Femur (tissue), 1 donor: Measurements from ENCODE around the gene RAPGEF6.
"Not testable (repeated sequence)": the region's sequence is repeated elsewhere in the genome, so short reads cannot be mapped to it uniquely, and the experiment has no call there.

Source experiments
- DNase-seq: peaks from one replicate; pipeline ENCODE4 v3.0.0-alpha.2; 2017

The RAPGEF6 gene

GRCh38 chr5:131491749-131492148 lies 143.3 kb downstream of the RAPGEF6 start:
- no peak for DNase-seq

- no peak for DNase-seq
Measured at GRCh38 chr5:131488463-131488862, 146.6 kb downstream of the RAPGEF6 start.

DNA sequence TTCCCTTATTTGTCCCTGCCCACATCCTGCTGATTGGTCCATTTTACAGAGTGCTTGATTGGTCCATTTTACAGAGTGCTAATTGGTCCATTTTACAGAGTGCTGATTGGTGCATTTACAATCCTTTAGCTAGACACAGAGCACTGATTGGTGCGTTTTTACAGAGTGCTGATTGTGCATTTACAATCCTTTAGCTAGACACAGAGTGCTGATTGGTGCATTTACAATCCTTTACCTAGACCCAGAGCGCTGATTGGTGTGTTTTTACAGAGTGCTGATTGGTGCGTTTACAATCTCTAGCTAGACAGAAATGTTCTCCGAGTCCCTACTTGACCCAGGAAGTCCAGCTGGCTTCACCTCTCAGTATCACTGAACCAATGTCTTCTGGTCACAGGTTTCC lies 147.7 kb downstream of the RAPGEF6 start:
- DNase-seq: not testable (repeated sequence)

GRCh38 chr5:131482617-131483016 lies 152.4 kb downstream of the RAPGEF6 start:
- no peak for DNase-seq

DNA sequence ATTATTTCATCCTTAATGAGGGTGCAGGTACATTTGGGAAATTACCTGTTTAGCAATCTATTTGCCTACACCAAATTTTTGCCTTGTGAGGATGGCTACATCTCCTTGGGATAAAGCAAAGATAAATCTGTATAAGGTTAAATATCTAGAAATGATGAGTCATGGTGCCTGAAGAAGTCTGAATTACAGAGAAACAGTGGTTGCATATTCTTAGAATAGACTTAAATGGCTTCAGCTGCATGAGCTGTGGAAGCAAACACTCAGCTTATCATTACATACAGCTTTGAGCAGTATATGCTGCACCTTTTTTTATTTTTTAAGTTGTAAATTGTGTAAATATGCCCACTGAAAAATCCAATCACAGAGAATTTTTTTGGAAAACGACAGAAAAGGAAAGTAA lies 153.5 kb downstream of the RAPGEF6 start:
- no peak for DNase-seq

DNA sequence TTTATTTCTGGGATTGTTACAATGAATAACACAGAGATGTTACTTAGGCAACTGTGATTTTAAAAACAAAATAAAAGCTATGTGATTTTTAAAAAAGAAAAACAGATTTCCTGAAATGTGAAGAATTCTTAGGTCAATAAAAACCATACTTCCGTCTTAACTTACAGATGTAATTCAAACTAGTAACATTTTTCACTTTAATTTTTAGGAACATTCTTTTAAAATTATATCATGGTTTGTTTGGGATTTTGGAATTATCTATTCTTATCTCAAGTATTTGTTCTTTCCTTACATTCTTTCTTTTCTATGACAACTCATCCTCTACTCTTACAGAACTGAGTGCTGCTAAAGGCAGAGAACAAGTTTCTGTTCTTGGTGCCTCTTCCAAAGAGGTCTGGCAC lies 159.5 kb downstream of the RAPGEF6 start:
- DNase-seq: no peak

DNA sequence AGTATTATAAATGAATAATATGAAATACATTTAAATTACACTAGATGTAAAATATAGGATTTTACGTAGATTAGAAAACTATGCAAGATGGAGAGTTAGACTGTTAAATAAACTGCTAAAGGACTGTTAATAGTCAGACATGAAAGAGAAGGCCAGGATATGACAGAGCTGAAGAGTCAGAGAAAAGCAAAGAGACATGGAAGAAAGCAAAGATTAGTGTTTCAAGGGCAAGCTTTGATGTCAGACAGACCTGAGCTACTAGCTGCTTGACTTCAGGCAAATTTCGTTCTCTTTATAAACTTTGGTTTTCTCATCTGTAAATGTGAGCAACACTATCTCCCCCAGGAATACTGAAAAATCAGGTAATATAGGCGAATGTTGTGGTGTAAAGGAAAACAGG lies 161.3 kb downstream of the RAPGEF6 start:
- DNase-seq: no peak

DNA sequence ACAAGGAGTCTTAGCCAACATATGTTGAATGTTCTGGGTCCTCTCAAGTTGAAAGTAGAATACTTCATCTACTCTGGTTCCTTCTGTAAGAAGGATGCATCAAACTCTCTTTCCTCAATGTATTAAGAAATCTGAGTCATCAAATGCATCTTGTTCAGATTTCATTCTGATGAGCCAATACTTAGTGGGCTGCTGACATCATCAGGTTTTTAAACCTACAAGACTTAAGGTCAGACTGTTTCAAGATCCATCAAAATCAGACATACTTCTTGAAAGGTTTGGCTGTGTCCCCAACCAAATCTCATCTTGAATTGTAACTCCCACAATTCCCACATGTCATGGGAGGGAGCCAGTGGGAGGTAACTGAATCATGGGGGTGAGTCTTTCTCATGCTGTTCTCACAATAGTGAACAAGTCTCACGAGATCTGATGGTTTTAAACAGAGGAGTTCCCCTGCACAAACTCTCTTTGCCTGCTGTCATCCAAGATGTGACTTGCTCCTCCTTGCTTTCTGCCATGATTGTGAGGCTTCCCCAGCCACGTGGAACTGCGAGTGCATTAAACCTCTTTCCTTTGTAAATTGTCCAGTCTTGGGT lies 168.8 kb downstream of the RAPGEF6 start:
- DNase-seq: no peak

- no peak for DNase-seq
Measured at GRCh38 chr5:131463656-131464055, 171.4 kb downstream of the RAPGEF6 start.

DNA sequence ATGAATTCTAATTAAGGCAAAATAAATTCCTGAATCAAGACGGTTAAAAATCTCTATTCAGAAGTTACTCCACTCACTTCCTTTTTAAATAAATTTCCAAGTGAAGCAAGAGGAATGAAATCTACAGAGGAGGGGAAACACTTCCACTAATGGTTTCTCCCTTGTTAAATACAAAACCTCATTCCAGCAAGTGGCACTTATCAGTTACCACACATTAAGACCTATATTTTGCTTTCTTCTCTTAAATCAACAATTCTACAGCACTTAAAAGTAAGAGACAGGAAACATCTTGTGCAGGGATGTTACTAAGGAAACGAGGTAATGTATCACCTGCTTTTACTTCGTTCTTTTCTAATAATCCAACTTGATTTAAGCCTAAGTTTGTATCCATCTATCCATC lies 172.6 kb downstream of the RAPGEF6 start:
- DNase-seq: no peak

DNA sequence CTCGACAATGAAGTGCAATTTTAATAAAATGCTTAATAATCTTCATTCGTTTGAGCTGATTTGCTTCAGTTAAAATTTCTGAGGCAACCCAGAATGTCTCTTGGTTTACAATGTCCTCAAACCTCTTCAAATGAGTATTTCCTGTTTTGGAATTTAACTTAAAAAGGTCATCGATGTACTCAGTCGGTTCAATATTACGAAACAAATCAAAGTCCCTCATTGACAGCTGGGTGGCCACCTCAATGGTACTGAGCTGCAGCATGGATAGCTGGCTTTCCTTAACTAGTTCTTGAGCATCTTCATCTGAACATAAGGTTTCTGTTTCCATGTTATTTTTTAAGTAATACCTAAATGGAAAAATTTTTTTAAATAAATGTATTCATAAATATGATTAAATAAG lies 173.3 kb downstream of the RAPGEF6 start:
- no peak for DNase-seq

DNA sequence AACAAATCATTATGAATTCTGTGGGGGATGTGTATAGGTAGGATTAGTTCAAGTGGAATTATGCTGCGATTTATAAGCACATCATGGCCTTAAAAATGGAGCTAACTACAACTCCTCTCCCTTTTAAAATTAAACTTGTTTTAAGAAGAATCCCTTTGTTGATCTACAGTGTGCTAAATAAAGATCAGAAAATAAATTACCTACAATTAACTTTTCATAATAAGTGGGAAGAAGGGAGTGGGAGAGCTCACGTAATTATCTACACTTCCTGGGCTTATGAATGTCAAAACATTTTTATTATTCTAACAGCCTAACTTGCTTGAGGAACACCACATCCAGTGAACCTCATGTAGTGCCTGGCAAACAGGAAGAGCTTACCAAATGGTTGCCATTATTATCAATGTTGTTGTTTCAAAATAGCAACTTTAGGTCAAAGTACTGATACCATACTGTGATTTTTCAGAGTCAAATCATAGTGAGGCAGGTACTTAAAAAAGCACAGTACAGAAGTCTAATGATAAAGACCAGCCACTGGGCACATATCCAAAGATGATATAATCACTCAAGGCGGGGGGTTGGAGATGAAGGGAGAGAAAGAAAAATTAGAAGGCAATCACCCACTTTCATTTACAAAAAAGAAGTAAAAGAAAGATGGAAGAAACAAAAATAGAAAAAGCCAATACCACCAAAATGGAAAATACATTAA lies 174.0 kb downstream of the RAPGEF6 start:
- no peak for DNase-seq

DNA sequence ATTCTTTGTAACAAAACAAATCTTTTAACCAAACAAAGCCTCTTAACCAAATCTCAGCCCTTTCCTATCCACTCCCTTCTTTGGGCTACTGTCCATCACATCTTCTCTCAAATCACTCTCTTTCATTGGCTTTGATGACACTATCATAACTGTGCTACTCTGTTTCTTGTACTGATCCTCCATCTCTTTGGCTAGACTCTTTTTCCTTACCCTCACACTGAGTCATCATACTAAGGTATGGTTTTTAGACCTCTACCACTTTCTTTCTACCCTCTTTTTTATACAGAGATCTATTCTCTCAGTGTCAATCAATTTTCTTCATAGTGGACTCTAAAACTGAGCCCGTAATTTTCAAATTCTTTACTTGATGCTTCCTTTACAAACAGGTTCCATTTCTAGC lies 174.9 kb downstream of the RAPGEF6 start:
- no peak for DNase-seq

DNA sequence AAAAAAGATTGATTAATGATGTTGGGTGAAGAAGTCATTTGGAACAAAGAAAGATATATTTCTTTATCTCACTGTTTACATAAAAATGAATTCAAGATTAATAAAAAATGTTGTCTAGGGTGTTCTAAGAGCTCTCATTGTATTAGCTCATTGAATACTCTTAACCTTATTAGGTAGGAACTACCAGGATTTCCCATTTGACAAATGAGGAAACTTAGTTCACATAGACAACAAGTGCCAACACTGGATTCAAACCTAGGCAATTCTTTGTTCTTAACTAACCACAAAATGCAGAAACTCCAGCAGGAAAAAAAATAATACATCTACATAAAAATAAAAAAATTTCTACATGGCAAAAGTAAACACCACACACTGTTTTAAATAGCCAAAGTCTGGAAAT lies 175.8 kb downstream of the RAPGEF6 start:
- DNase-seq: no peak

GRCh38 chr5:131457193-131457592 lies 177.8 kb downstream of the RAPGEF6 start:
- no peak for DNase-seq

GRCh38 chr5:131450941-131451340 lies 184.1 kb downstream of the RAPGEF6 start:
- no peak for DNase-seq

GRCh38 chr5:131441184-131441583 lies 193.8 kb downstream of the RAPGEF6 start:
- no peak for DNase-seq

DNA sequence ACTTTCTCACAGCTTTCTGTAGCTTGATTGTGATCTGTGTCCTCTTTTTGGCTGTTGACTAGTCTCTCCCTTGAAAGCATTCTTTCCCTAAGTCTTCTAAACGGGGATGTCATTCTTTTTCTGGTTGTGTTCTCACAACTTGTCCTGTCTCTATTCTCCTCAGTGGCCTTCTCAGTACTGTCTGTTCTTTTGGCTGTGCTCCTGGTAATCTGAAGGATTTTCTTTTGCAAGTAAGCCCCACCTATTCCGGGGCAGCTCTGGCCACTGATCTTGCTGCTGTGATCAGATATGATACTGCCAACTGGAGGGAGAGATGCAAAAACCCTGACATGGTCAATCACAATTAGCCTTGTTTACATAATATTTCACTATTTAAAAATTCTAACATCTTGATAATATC lies 198.9 kb downstream of the RAPGEF6 start:
- no peak for DNase-seq

DNA sequence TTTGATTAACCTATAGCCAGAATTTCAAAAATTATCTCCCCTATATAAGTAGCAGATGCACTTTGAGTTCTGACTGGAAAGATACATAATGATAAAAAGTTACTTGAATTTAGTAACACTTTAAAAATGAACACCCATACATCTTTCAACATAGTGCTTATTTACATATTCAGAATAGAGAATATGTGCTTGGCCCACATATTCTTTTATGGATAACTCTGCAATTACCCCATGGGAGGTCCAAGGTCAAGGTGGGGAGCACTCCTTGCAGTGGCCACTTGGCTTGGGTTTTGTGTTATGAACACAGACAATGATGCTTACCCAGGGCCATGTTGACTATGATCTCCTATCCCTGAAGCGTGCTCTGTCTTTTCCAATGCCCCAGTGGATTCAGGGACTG lies 201.9 kb downstream of the RAPGEF6 start:
- DNase-seq: no peak

- no peak for DNase-seq
Measured at GRCh38 chr5:131431794-131432193, 203.2 kb downstream of the RAPGEF6 start.

DNA sequence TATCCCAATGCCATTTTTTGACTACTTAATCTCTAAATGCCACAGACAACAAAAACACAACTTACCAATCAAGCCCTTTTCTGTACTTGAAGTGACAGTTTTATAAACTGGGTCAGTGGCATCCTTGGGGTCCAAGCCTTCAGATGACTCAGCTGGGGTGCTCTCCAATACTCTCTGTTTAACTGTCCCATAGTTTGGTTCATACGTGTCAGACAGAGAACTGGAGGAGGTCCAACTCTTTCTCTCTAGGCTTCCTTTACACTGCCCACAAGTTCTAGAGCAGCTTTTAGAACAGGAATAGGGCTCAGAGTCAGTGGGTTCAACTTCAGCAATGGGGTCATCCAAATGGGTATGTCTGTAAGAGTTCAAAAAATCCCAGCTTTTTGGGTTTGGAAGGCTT lies 204.2 kb downstream of the RAPGEF6 start:
- no peak for DNase-seq

GRCh38 chr5:131426011-131426410 lies 209.0 kb downstream of the RAPGEF6 start:
- DNase-seq: no peak

DNA sequence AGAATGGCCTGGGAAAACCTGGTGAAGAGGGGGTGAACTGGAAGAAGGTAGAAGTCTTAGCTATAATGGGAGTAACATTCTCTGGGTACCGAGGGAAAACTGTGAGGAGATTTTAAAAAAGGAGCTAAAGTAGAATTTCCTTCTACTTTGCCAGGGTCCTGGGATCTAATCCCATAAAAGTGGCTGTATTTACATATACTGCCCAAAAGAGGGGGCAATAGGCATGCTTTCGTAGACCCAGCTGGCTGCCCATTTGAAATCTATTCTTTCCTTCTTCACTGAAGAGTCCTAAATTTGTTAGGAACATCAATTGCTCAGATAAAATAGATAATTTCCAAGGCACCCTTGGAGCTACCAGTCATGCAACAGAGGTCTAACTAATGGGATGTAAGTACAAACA lies 212.0 kb downstream of the RAPGEF6 start:
- DNase-seq: no peak

- DNase-seq: no peak
Measured at GRCh38 chr5:131419877-131420276, 215.2 kb downstream of the RAPGEF6 start.

- DNase-seq: no peak
Measured at GRCh38 chr5:131418846-131419245, 216.2 kb downstream of the RAPGEF6 start.
